ENCODE data around the gene TYRO3.

DNA sequence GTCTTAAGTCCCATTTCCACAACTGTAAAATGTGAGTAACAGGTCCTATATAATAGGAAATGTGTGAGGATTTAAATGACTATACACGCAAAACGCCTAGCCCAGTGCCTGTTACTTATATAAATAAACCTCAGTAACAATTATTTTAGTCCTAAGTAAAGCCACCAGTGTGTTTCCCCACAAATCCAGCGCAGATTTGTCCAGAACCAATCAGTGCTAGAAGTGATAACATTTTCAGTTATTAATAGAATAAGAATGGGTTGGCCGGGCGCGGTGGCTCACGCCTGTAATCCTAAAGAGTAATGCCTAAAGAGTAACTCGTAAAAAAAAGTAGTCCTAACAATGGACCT is 15.5 kb upstream of the TYRO3 start:
- TF ChIP-seq MEF2A (IDR thresholded peaks at IDR 0.05; ENCODE audit: borderline replicate concordance, low read depth) (no peak), EP300 (IDR thresholded peaks at IDR 0.05; ENCODE audit: borderline replicate concordance in 1 of 2, low read depth in 1 of 2, low read length in 1 of 2) (no peak)
- TF ChIP-seq, protein P1, sequence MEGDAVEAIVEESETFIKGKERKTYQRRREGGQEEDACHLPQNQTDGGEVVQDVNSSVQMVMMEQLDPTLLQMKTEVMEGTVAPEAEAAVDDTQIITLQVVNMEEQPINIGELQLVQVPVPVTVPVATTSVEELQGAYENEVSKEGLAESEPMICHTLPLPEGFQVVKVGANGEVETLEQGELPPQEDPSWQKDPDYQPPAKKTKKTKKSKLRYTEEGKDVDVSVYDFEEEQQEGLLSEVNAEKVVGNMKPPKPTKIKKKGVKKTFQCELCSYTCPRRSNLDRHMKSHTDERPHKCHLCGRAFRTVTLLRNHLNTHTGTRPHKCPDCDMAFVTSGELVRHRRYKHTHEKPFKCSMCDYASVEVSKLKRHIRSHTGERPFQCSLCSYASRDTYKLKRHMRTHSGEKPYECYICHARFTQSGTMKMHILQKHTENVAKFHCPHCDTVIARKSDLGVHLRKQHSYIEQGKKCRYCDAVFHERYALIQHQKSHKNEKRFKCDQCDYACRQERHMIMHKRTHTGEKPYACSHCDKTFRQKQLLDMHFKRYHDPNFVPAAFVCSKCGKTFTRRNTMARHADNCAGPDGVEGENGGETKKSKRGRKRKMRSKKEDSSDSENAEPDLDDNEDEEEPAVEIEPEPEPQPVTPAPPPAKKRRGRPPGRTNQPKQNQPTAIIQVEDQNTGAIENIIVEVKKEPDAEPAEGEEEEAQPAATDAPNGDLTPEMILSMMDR (IDR thresholded peaks at IDR 0.05), result no peak
